SH-SY5Y (cell line): ENCODE data around the gene NEXN.

Experiments
- GATA2 ChIP-seq: IDR thresholded peaks from 2 replicates; pipeline ENCODE4 v1.6.1; 2011; ENCODE audit warnings: mild to moderate bottlenecking, low read depth, low read length
- GATA3 ChIP-seq: IDR thresholded peaks from 2 replicates; pipeline ENCODE4 v1.6.1; 2011; ENCODE audit warnings: low read depth, mild to moderate bottlenecking, low read length, moderate library complexity

GRCh38 chr1:77990629-77991204, 102.3 kb downstream of the NEXN start:
- TF ChIP-seq GATA2: no peak
- no peak for TF ChIP-seq GATA3
